CD4-positive, alpha-beta T cell treated with Interleukin-21 for 1 hour (primary cell): Measurements from ENCODE around the gene JADE1.
A peak's percentile ranks its signal among the peaks of the same experiment; 100 is the strongest.

ENCODE experiments used
- DNase-seq: peaks from one replicate; pipeline ENCODE4 v3.0.0-alpha.2; 2020

JADE1 gene

GRCh38 chr4:128846063-128846462 lies 36.6 kb downstream of the JADE1 start:
- DNase-seq: no peak

- DNase-seq: no peak
Observed at GRCh38 chr4:128847082-128847724, 37.7 kb downstream of the JADE1 start.

- no peak for DNase-seq
Observed at GRCh38 chr4:128848461-128848860, 39.0 kb downstream of the JADE1 start.

- no peak for DNase-seq
Observed at GRCh38 chr4:128850252-128850651, 40.8 kb downstream of the JADE1 start.

GRCh38 chr4:128853741-128854140 lies 44.2 kb downstream of the JADE1 start:
- no peak for DNase-seq

- peak; percentile 52 for DNase-seq
Observed at GRCh38 chr4:128854433-128854832, 44.9 kb downstream of the JADE1 start.

- no peak for DNase-seq
Observed at GRCh38 chr4:128855621-128856020, 46.1 kb downstream of the JADE1 start.

- no peak for DNase-seq
Observed at GRCh38 chr4:128856246-128856645, 46.7 kb downstream of the JADE1 start.

- no peak for DNase-seq
Observed at GRCh38 chr4:128858879-128859671, 49.6 kb downstream of the JADE1 start.

- no peak for DNase-seq
Observed at GRCh38 chr4:128859887-128860677, 50.6 kb downstream of the JADE1 start.

GRCh38 chr4:128861856-128862518 lies 52.5 kb downstream of the JADE1 start:
- DNase-seq: no peak

- peak; percentile 49 for DNase-seq
Observed at GRCh38 chr4:128862608-128863311, 53.3 kb downstream of the JADE1 start.

- DNase-seq: peak; percentile 63
Observed at GRCh38 chr4:128863312-128864075, 54.0 kb downstream of the JADE1 start.

- DNase-seq: no peak
Observed at GRCh38 chr4:128865132-128865531, 55.6 kb downstream of the JADE1 start.

GRCh38 chr4:128866269-128866668 lies 56.8 kb downstream of the JADE1 start:
- no peak for DNase-seq

- DNase-seq: no peak
Observed at GRCh38 chr4:128866691-128867090, 57.2 kb downstream of the JADE1 start.

- DNase-seq: no peak
Observed at GRCh38 chr4:128868758-128869157, 59.3 kb downstream of the JADE1 start.

- DNase-seq: no peak
Observed at GRCh38 chr4:128869776-128870509, 60.4 kb downstream of the JADE1 start.

GRCh38 chr4:128871948-128872347 lies 62.4 kb downstream of the JADE1 start:
- no peak for DNase-seq

GRCh38 chr4:128876200-128876599 lies 66.7 kb downstream of the JADE1 start:
- no peak for DNase-seq

GRCh38 chr4:128877934-128878333 lies 68.4 kb downstream of the JADE1 start:
- no peak for DNase-seq
